ENCODE data around the gene CLTC.

Gene CLTC

GRCh38 chr17:59634632-59635541 lies 15.2 kb downstream of the CLTC start:
- no peak for DNase-seq (ENCODE audit: low read depth)
- TF ChIP-seq MAX (IDR thresholded peaks at IDR 0.05; ENCODE audit: low read depth, low read length): no peak
- TF ChIP-seq POLR2A (IDR thresholded peaks at IDR 0.05; ENCODE audit: extremely low read depth, insufficient read length): no peak
- TF ChIP-seq MYC (IDR thresholded peaks at IDR 0.05; ENCODE audit: low read depth, low read length): no peak
- TF ChIP-seq CTCF (IDR thresholded peaks at IDR 0.05; ENCODE audit: low read depth, low read length): no peak
- no peak overlapping the region for H3K4me3 ChIP-seq (ENCODE audit: low read depth, low read length)

GRCh38 chr17:59637611-59638310 lies 18.1 kb downstream of the CLTC start:
- DNase-seq (ENCODE audit: low read depth): no peak
- TF ChIP-seq MYC (IDR thresholded peaks at IDR 0.05; ENCODE audit: low read depth, low read length) (no peak), CTCF (IDR thresholded peaks at IDR 0.05; ENCODE audit: low read depth, low read length) (no peak), MAX (IDR thresholded peaks at IDR 0.05; ENCODE audit: low read depth, low read length) (no peak), POLR2A (IDR thresholded peaks at IDR 0.05; ENCODE audit: extremely low read depth, insufficient read length) (no peak)
- H3K4me3 ChIP-seq (ENCODE audit: low read depth, low read length): no peak overlapping the region

GRCh38 chr17:59638553-59638952 lies 18.9 kb downstream of the CLTC start:
- no peak for TF ChIP-seq MYC (IDR thresholded peaks at IDR 0.05; ENCODE audit: low read depth, low read length)
- TF ChIP-seq CTCF (IDR thresholded peaks at IDR 0.05; ENCODE audit: low read depth, low read length): no peak
- no peak for TF ChIP-seq MAX (IDR thresholded peaks at IDR 0.05; ENCODE audit: low read depth, low read length)
- no peak for TF ChIP-seq POLR2A (IDR thresholded peaks at IDR 0.05; ENCODE audit: extremely low read depth, insufficient read length)
- DNase-seq (ENCODE audit: low read depth): no peak
- H3K4me3 ChIP-seq (ENCODE audit: low read depth, low read length): no peak overlapping the region

- DNase-seq (ENCODE audit: low read depth): peak; percentile 70
- TF ChIP-seq MYC (IDR thresholded peaks at IDR 0.05; ENCODE audit: low read depth, low read length): no peak
- no peak for TF ChIP-seq MAX (IDR thresholded peaks at IDR 0.05; ENCODE audit: low read depth, low read length)
- TF ChIP-seq CTCF (IDR thresholded peaks at IDR 0.05; ENCODE audit: low read depth, low read length): no peak
- TF ChIP-seq POLR2A (IDR thresholded peaks at IDR 0.05; ENCODE audit: extremely low read depth, insufficient read length): no peak
- no peak overlapping the region for H3K4me3 ChIP-seq (ENCODE audit: low read depth, low read length)
Measured at GRCh38 chr17:59641799-59642484, 22.2 kb downstream of the CLTC start.

- TF ChIP-seq MYC (IDR thresholded peaks at IDR 0.05; ENCODE audit: low read depth, low read length) (no peak), POLR2A (IDR thresholded peaks at IDR 0.05; ENCODE audit: extremely low read depth, insufficient read length) (no peak), MAX (IDR thresholded peaks at IDR 0.05; ENCODE audit: low read depth, low read length) (no peak), CTCF (IDR thresholded peaks at IDR 0.05; ENCODE audit: low read depth, low read length) (no peak)
- DNase-seq (ENCODE audit: low read depth): no peak
- H3K4me3 ChIP-seq (ENCODE audit: low read depth, low read length): no peak overlapping the region
Measured at GRCh38 chr17:59642565-59642964, 22.9 kb downstream of the CLTC start.

Data from NB4 (cell line).